ENCODE results near the gene SUFU.

- TF ChIP-seq CTCF (IDR thresholded peaks at IDR 0.05): no peak
- no peak for TF ChIP-seq POLR2A (IDR thresholded peaks at IDR 0.05)
Observed at GRCh38 chr10:102585026-102585425, 81.3 kb downstream of the SUFU start.

All from sigmoid colon (tissue), 3 donors.